Measurements from ENCODE around the gene C19orf25. TPM values are rescaled to one million over a fixed set of nuclear protein-coding genes. Genes with fewer than 3 reads are reported as not detected.

Gene C19orf25
- total and polyA plus RNA-seq, 2 donors (not counting 1 experiment from before 2014, with no cell fraction given): 34.2 to 68.3 TPM

DNA sequence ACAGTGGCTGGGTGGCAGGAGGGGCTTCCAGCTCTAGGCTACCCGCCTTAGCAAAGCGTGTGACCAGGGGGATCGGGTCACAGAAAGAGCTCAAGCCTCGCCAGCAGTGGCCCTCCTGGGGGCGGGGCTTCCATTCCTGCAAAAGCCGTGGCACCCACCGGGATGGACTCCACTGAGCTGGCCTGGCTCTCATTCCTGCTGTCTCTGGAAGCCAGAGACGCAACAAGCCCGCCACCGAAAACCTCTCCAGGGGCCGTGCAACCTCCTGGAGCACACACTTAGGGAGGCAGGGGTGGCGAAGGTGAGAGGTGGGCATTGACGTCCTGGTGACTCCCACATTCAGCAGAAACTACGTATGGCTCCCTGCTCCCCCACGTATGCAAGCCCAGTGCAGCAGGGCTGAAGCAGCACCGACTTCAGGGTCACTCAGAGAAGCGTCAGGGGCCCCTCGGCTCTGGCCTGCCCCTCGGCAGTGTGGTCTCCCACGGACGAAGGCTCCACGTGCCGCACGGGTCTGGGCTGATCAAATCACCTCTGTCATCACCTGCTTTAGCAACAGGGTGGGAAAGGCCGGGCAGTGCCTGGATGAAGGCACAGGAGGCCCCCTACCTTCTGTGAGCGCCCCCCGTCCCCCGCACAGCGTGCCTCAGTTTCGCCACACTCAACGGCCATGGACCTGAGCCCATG lies 3.1 kb downstream of the C19orf25 start:
- H3K27ac ChIP-seq (ENCODE audit: low read length in 2 of 2): no peak overlapping the region
- DNase-seq (no peak), ATAC-seq (ENCODE audit: low read depth) (no peak)
- WGBS (ENCODE audit: insufficient coverage): 98% methylated on average over 31 of the region's 31 CpGs
- H3K27me3 ChIP-seq (replicated peaks in 1 of 4; ENCODE audit: control extremely low read depth in 1 of 4, control insufficient read depth in 3 of 4, insufficient read depth in 4 of 4, low read length in 3 of 4): peaks cover 0 to 22% (median 10%) of the 10 kb centered on the region in 4 experiments
- no peak overlapping the region for H3K4me3 Mint-ChIP-seq
- CTCF ChIA-PET: interaction anchor here (1.1 kb wide), 1 partner anchor 32 kb away, joined by 3 read pairs; no protein-coding TSS in a partner anchor
- no peak overlapping the region for H3K9ac ChIP-seq (ENCODE audit: low read length)
- peaks cover 27% of the 10 kb centered on the region for H3K4me1 Mint-ChIP-seq
- no peak overlapping the region for H3K27ac Mint-ChIP-seq
- POLR2A ChIA-PET: interaction anchor here (0.8 kb wide), 1 partner anchor 22 kb away, joined by 10 read pairs; no protein-coding TSS in a partner anchor
- H3K4me2 ChIP-seq (replicated peaks; ENCODE audit: low read depth, low read length, poor library complexity, severe bottlenecking): no peak overlapping the region
- peaks cover 0 to 4% of the 10 kb centered on the region in 2 experiments for H3K36me3 ChIP-seq (replicated peaks in 1 of 2; ENCODE audit: control extremely low read depth in 1 of 2, control insufficient read depth in 1 of 2, extremely low read depth in 1 of 2, insufficient read depth in 2 of 2, low read length in 1 of 2)
- TF ChIP-seq EZH2 (IDR thresholded peaks at IDR 0.05; ENCODE audit: borderline replicate concordance, insufficient read depth, low read depth, low read length, poor library complexity, severe bottlenecking): no peak
- TF ChIP-seq, protein P1, sequence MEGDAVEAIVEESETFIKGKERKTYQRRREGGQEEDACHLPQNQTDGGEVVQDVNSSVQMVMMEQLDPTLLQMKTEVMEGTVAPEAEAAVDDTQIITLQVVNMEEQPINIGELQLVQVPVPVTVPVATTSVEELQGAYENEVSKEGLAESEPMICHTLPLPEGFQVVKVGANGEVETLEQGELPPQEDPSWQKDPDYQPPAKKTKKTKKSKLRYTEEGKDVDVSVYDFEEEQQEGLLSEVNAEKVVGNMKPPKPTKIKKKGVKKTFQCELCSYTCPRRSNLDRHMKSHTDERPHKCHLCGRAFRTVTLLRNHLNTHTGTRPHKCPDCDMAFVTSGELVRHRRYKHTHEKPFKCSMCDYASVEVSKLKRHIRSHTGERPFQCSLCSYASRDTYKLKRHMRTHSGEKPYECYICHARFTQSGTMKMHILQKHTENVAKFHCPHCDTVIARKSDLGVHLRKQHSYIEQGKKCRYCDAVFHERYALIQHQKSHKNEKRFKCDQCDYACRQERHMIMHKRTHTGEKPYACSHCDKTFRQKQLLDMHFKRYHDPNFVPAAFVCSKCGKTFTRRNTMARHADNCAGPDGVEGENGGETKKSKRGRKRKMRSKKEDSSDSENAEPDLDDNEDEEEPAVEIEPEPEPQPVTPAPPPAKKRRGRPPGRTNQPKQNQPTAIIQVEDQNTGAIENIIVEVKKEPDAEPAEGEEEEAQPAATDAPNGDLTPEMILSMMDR (IDR thresholded peaks at IDR 0.05): no peak
- no peak overlapping the region for H3K4me3 ChIP-seq (ENCODE audit: control extremely low read depth in 1 of 5, extremely low read depth in 1 of 5, insufficient read depth in 1 of 5, low read depth in 2 of 5, low read length in 4 of 5)
- peaks cover 33% of the 10 kb centered on the region for H3K79me2 ChIP-seq (ENCODE audit: control insufficient read depth, insufficient read depth, low read length)
- H3K9me3 ChIP-seq (ENCODE audit: control extremely low read depth in 1 of 3, control insufficient read depth in 2 of 3, insufficient read depth in 1 of 3, low read length in 2 of 3): no peaks in the 10 kb centered on the region
- H3K9me3 Mint-ChIP-seq (ENCODE audit: insufficient read depth): no peaks in the 10 kb centered on the region
- H2AFZ ChIP-seq (ENCODE audit: insufficient read depth, low read depth, low read length, poor library complexity, severe bottlenecking): no peak overlapping the region
- peaks cover 3% of the 10 kb centered on the region for H3K27me3 Mint-ChIP-seq
- H3K4me1 ChIP-seq (ENCODE audit: control insufficient read depth in 2 of 2, insufficient read depth in 2 of 2, low read length in 2 of 2): peaks cover 25 to 36% of the 10 kb centered on the region in 2 donors
- H4K20me1 ChIP-seq (ENCODE audit: control insufficient read depth, insufficient read depth, low read length, poor library complexity, severe bottlenecking): peaks cover 62% of the 10 kb centered on the region
- intact Hi-C loops (cut with micrococcal nuclease): no loop called here

DNA sequence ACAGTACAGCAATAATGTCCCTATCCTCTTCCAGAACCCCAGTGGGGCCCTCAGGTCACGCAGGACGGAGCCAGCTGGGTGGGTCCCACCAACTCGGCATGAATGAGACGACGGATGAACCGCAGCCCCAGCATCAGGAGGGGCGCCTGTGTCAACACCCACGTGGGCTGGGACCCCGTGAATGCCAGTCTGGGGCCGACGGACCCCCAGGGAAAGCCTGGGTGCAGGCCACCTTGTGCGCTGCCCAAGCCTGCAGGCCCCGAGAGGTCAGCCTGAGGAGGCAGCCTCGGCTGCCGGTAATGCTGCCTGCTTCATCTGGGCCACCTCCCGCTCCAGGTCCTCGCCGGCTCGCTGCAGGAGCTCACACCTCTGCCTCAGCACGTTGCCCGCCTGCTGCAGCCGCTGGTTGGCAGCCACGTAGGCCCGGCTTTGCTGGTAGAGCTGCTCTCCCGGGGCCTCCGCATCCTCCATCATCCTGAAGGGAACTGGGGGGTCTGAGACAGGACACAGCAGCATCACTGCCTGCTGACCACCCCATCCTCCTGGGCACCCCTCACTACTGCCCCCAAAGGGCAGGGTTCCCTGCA lies 4.2 kb downstream of the C19orf25 start:
- H3K27ac ChIP-seq (ENCODE audit: low read length in 2 of 2): no peak overlapping the region
- ATAC-seq (ENCODE audit: low read depth) (no peak), DNase-seq (no peak)
- H4K20me1 ChIP-seq (ENCODE audit: control insufficient read depth, insufficient read depth, low read length, poor library complexity, severe bottlenecking): peaks cover 72% of the 10 kb centered on the region
- peaks cover 0 to 31% (median 11%) of the 10 kb centered on the region in 4 experiments for H3K27me3 ChIP-seq (replicated peaks in 1 of 4; ENCODE audit: control extremely low read depth in 1 of 4, control insufficient read depth in 3 of 4, insufficient read depth in 4 of 4, low read length in 3 of 4)
- ChIA-PET CTCF (interaction anchor here (1.1 kb wide), 1 partner anchor 31 kb away, joined by 3 read pairs; no protein-coding TSS in a partner anchor), POLR2A (no interaction called here)
- H3K4me1 ChIP-seq (ENCODE audit: control insufficient read depth in 2 of 2, insufficient read depth in 2 of 2, low read length in 2 of 2): peaks cover 33 to 45% of the 10 kb centered on the region in 2 donors
- intact Hi-C loops (cut with micrococcal nuclease): no loop called here
- 95% methylated on average over 25 of the region's 26 CpGs for WGBS (ENCODE audit: insufficient coverage)
- TF ChIP-seq, protein P1 (IDR thresholded peaks at IDR 0.05): no peak
- TF ChIP-seq EZH2 (IDR thresholded peaks at IDR 0.05; ENCODE audit: borderline replicate concordance, insufficient read depth, low read depth, low read length, poor library complexity, severe bottlenecking): no peak
- H3K9me3 Mint-ChIP-seq (ENCODE audit: insufficient read depth): no peaks in the 10 kb centered on the region
- H3K4me3 ChIP-seq (ENCODE audit: control extremely low read depth in 1 of 5, extremely low read depth in 1 of 5, insufficient read depth in 1 of 5, low read depth in 2 of 5, low read length in 4 of 5): no peak overlapping the region
- peaks cover 31% of the 10 kb centered on the region for H3K4me1 Mint-ChIP-seq
- H2AFZ ChIP-seq (ENCODE audit: insufficient read depth, low read depth, low read length, poor library complexity, severe bottlenecking): no peak overlapping the region
- peaks cover 0 to 4% of the 10 kb centered on the region in 2 experiments for H3K36me3 ChIP-seq (replicated peaks in 1 of 2; ENCODE audit: control extremely low read depth in 1 of 2, control insufficient read depth in 1 of 2, extremely low read depth in 1 of 2, insufficient read depth in 2 of 2, low read length in 1 of 2)
- no peak overlapping the region for H3K4me2 ChIP-seq (replicated peaks; ENCODE audit: low read depth, low read length, poor library complexity, severe bottlenecking)
- H3K79me2 ChIP-seq (ENCODE audit: control insufficient read depth, insufficient read depth, low read length): peaks cover 33% of the 10 kb centered on the region
- peaks cover 3% of the 10 kb centered on the region for H3K27me3 Mint-ChIP-seq
- H3K9ac ChIP-seq (ENCODE audit: low read length): no peak overlapping the region
- H3K4me3 Mint-ChIP-seq: no peak overlapping the region
- H3K9me3 ChIP-seq (ENCODE audit: control extremely low read depth in 1 of 3, control insufficient read depth in 2 of 3, insufficient read depth in 1 of 3, low read length in 2 of 3): no peaks in the 10 kb centered on the region
- no peak overlapping the region for H3K27ac Mint-ChIP-seq

Measured in B cell (primary cell).